Measurements from ENCODE around the gene CRYBB3. TPM values are rescaled to one million over a fixed set of nuclear protein-coding genes. Genes with fewer than 3 reads are reported as not detected.

Gene CRYBB3
- total and polyA plus RNA-seq, 10 of the 15 experiments (the other 5 are each of a cell fraction or from before 2014, with no cell fraction given), result 0.26 TPM; not detected in 9

DNA sequence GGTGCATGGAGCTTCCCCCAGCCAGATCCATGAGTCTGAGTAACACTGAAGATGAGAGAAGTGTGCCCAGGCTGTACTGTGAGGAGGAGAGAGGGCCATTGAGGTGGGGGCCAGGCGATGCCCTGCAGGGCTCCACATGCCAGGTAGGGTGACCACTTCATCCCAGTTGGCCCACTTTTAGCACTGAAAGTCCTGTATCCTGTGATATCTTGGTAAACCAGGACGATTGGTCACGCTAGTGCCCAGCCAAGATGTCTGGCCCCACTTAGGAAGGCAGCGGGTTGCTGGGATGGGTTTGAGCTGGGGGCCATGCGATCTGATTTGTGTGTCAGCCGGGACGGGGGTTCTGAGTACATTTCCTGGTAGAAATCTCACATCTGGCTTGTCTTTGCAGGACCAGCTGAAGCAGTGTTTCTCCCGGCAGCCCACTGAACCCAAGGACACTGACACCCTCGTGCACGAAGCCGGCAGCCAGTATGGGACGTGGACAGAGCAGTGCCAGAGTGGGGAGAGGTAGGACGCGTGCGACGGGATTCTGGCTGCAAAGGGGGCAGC lies 29.2 kb upstream of the CRYBB3 start:
- TF ChIP-seq CREM (IDR thresholded peaks at IDR 0.05; ENCODE audit: low read depth) (no peak), CHD1 (IDR thresholded peaks at IDR 0.05; ENCODE audit: low read depth, low read length) (no peak), KAT2A (conservative IDR thresholded peaks at IDR 0.05; ENCODE audit: control insufficient read depth, low read depth, low read length) (no peak), GABPA (IDR thresholded peaks at IDR 0.05; ENCODE audit: low read depth) (no peak), STAT3 (IDR thresholded peaks at IDR 0.05; ENCODE audit: low read depth, low read length) (no peak), ZNF217 (IDR thresholded peaks at IDR 0.05) (no peak), DPF2 (IDR thresholded peaks at IDR 0.05) (no peak), ZNF207 (IDR thresholded peaks at IDR 0.05; ENCODE audit: borderline replicate concordance) (no peak), TBL1XR1 (IDR thresholded peaks at IDR 0.05; ENCODE audit: low read depth, low read length) (no peak), IKZF1 (conservative IDR thresholded peaks at IDR 0.05) (no peak), BCL11A (IDR thresholded peaks at IDR 0.05; ENCODE audit: low read depth, low read length) (no peak), CBX5 (IDR thresholded peaks at IDR 0.05; ENCODE audit: low read depth) (no peak), NR2C1 (IDR thresholded peaks at IDR 0.05) (no peak), HDGF (IDR thresholded peaks at IDR 0.05) (no peak), ATF7 (IDR thresholded peaks at IDR 0.05; ENCODE audit: low read depth) (no peak), POLR2A (IDR thresholded peaks at IDR 0.05; ENCODE audit: low read depth, low read length) (no peak), TAF1 (IDR thresholded peaks at IDR 0.05; ENCODE audit: borderline replicate concordance, low read depth, low read length) (no peak)
- TF ChIP-seq, protein P1, sequence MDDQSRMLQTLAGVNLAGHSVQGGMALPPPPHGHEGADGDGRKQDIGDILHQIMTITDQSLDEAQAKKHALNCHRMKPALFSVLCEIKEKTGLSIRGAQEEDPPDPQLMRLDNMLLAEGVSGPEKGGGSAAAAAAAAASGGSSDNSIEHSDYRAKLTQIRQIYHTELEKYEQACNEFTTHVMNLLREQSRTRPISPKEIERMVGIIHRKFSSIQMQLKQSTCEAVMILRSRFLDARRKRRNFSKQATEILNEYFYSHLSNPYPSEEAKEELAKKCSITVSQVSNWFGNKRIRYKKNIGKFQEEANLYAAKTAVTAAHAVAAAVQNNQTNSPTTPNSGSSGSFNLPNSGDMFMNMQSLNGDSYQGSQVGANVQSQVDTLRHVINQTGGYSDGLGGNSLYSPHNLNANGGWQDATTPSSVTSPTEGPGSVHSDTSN (IDR thresholded peaks at IDR 0.05; ENCODE audit: insufficient replicate concordance, low read depth, low read length), result no peak
- TF ChIP-seq, protein P2, sequence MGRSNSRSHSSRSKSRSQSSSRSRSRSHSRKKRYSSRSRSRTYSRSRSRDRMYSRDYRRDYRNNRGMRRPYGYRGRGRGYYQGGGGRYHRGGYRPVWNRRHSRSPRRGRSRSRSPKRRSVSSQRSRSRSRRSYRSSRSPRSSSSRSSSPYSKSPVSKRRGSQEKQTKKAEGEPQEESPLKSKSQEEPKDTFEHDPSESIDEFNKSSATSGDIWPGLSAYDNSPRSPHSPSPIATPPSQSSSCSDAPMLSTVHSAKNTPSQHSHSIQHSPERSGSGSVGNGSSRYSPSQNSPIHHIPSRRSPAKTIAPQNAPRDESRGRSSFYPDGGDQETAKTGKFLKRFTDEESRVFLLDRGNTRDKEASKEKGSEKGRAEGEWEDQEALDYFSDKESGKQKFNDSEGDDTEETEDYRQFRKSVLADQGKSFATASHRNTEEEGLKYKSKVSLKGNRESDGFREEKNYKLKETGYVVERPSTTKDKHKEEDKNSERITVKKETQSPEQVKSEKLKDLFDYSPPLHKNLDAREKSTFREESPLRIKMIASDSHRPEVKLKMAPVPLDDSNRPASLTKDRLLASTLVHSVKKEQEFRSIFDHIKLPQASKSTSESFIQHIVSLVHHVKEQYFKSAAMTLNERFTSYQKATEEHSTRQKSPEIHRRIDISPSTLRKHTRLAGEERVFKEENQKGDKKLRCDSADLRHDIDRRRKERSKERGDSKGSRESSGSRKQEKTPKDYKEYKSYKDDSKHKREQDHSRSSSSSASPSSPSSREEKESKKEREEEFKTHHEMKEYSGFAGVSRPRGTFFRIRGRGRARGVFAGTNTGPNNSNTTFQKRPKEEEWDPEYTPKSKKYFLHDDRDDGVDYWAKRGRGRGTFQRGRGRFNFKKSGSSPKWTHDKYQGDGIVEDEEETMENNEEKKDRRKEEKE (IDR thresholded peaks at IDR 0.05), result no peak
- ChIA-PET RAD21 (ENCODE audit: unreplicated experiment) (interaction anchor here (2.0 to 5.2 kb wide), 2 partner anchors 89 to 95 kb away, joined by 6 to 35 read pairs; no protein-coding TSS in a partner anchor), SMC1A (ENCODE audit: uncharacterized antibody, unreplicated experiment) (interaction anchor here (0.8 to 3.5 kb wide), 5 partner anchors 11 to 94 kb away, joined by 3 to 32 read pairs (median 6); no protein-coding TSS in a partner anchor), POLR2A (no interaction called here), CTCF (interaction anchor here (0.7 to 10.9 kb wide), 5 partner anchors 36 to 110 kb away, joined by 3 to 160 read pairs (median 6); no protein-coding TSS in a partner anchor)
- H3K9ac ChIP-seq (ENCODE audit: control insufficient read depth, insufficient read depth, low read length), result no peak overlapping the region
- in situ Hi-C loops (cut with MboI), result loop anchor here (5.0 kb wide), 1 partner anchor 88 kb away; no protein-coding TSS in a partner anchor
- BruUV-seq (replicated peaks), result no TSS peak
- no peaks in the 10 kb centered on the region for H3K79me2 ChIP-seq (ENCODE audit: control insufficient read depth, insufficient read depth, low read length)
- H2AFZ ChIP-seq (ENCODE audit: control insufficient read depth, low read depth, low read length), result no peak overlapping the region
- H3K27ac ChIP-seq (ENCODE audit: control insufficient read depth, insufficient read depth), result no peak overlapping the region
- H3K36me3 ChIP-seq (ENCODE audit: control insufficient read depth in 2 of 2, insufficient read depth in 2 of 2, low read length in 1 of 2), result no peaks in the 10 kb centered on the region
- no peak overlapping the region for H3K4me3 ChIP-seq
- H3K9me3 ChIP-seq (replicated peaks; ENCODE audit: control insufficient read depth, insufficient read depth, low read length), result no peaks in the 10 kb centered on the region
- no peak for FAIRE-seq
- H3K4me1 ChIP-seq (ENCODE audit: control insufficient read depth, insufficient read depth, low read length), result no peaks in the 10 kb centered on the region
- WGBS (ENCODE audit: insufficient coverage, insufficient replicate concordance, low lambda C conversion rate, missing lambda C conversion rate), result 48% methylated on average over 16 of the region's 16 CpGs
- no peak for DNase-seq (ENCODE audit: low read depth, low spot score)
- H3K4me2 ChIP-seq (ENCODE audit: control insufficient read depth, insufficient read depth), result no peak overlapping the region
- no peak for ATAC-seq
- H3K27me3 ChIP-seq (replicated peaks in 1 of 2; ENCODE audit: control insufficient read depth in 2 of 2, insufficient read depth in 2 of 2, low read length in 1 of 2), result peaks cover 0 to 4% of the 10 kb centered on the region in 2 experiments; a peak in 3 of 4 replicates
- no peaks in the 10 kb centered on the region for H4K20me1 ChIP-seq (ENCODE audit: control insufficient read depth, insufficient read depth)
- intact Hi-C loops (cut with micrococcal nuclease; ENCODE audit: unreplicated experiment), result loop anchor here (5.0 kb wide), 1 partner anchor 38 kb away; no protein-coding TSS in a partner anchor

Measured in GM12878 (cell line).